ENCODE data around the gene EEF1AKMT4. TPM values are rescaled to one million over a fixed set of nuclear protein-coding genes. Genes with fewer than 3 reads are reported as not detected.

EEF1AKMT4 gene
- total RNA-seq, 1 experiment from 2014 or later: 11.7 TPM

DNA sequence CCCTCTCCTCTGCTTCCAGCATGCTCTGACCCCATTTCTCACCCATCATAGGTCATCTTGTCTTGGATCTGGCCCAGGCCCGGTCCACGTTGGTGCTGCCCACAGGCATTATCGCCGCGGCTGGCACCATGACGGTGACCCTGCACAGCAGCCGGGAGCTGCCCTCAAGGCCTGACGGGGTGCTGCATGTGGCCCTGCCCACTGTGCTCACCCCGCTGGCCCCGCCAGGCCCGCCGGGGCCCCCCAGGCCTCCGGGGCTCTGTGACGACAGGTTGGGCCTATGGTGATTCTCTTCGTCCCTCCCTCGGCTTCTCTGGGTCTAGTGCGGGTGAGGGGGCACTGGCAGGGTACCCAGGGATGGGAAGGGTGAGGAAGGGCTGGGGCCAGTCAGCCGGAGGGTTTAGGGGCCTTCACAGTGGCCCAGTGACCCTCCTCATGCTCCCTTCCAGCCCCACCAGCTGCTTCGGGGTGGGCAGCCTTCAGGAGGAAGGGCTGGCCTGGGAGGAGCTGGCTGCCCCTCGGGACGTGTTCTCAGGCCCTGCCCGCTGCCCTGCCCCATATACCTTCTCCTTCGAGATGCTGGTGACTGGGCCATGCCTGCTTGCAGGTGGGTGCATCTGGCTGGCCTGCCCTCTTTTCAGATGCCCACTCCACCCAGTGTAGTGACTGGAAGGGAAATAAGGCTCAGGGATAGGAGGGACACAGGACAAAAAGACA is 16.2 kb upstream of the EEF1AKMT4 start:
- intact Hi-C loops (cut with micrococcal nuclease; ENCODE audit: unreplicated experiment): no loop called here
- POLR2A ChIA-PET (ENCODE audit: unreplicated experiment): interaction anchor here (0.7 kb wide), 1 partner anchor 29 kb away, joined by 4 read pairs; no protein-coding TSS in a partner anchor
- Histone ChIP-seq H3K4me2 (no peak overlapping the region), H3K4me3 (no peak overlapping the region), H3K27me3 (ENCODE audit: insufficient read depth, low read depth) (peaks cover 45% of the 10 kb centered on the region), H4K20me1 (ENCODE audit: insufficient read depth) (no peaks in the 10 kb centered on the region), H3K9me2 (ENCODE audit: insufficient read depth) (no peaks in the 10 kb centered on the region), H3K36me3 (ENCODE audit: low read depth) (no peaks in the 10 kb centered on the region), H3F3A (ENCODE audit: insufficient read depth, low read depth) (peaks cover 24% of the 10 kb centered on the region; the same call in 1 of the 2 replicates), H3K79me2 (ENCODE audit: low read depth) (no peaks in the 10 kb centered on the region), H3K4me1 (replicated peaks; ENCODE audit: insufficient read depth) (peaks cover 17% of the 10 kb centered on the region), H3K27ac (no peak overlapping the region), H2AFZ (no peak overlapping the region), H3K9me3 (ENCODE audit: insufficient read depth, low read depth) (no peaks in the 10 kb centered on the region)
- TF ChIP-seq, protein P1, sequence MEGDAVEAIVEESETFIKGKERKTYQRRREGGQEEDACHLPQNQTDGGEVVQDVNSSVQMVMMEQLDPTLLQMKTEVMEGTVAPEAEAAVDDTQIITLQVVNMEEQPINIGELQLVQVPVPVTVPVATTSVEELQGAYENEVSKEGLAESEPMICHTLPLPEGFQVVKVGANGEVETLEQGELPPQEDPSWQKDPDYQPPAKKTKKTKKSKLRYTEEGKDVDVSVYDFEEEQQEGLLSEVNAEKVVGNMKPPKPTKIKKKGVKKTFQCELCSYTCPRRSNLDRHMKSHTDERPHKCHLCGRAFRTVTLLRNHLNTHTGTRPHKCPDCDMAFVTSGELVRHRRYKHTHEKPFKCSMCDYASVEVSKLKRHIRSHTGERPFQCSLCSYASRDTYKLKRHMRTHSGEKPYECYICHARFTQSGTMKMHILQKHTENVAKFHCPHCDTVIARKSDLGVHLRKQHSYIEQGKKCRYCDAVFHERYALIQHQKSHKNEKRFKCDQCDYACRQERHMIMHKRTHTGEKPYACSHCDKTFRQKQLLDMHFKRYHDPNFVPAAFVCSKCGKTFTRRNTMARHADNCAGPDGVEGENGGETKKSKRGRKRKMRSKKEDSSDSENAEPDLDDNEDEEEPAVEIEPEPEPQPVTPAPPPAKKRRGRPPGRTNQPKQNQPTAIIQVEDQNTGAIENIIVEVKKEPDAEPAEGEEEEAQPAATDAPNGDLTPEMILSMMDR (conservative IDR thresholded peaks at IDR 0.05): no peak
- no peak for TF ChIP-seq EZH2 (IDR thresholded peaks at IDR 0.05; ENCODE audit: low read depth)
- BruUV-seq (replicated peaks): no TSS peak
- no peak for DNase-seq
- CTCF ChIA-PET: interaction anchor here (0.6 kb wide), 1 partner anchor 369 kb away, joined by 16 read pairs; no protein-coding TSS in a partner anchor

DNA sequence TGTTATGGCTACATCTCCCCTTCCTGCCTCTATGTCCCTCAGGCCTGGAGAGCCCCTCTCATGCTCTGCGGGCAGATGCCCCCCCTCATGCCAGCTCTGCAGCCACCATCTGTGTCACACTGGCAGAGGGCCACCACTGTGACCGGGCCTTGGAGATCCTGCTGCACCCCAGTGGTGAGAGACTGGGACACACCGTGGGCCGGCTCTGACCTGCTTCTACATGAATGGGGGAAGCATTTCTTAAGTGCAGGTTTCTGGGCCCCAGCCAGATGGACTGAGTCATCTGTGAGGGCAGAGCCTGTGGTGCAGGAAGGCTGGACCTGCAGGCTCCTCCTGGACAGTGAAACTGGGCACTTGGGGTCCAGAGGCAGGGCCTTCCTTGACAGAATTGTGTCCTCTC is 15.2 kb upstream of the EEF1AKMT4 start:
- H2AFZ ChIP-seq: no peak overlapping the region
- no peak overlapping the region for H3K27ac ChIP-seq
- BruUV-seq (replicated peaks): no TSS peak

DNA sequence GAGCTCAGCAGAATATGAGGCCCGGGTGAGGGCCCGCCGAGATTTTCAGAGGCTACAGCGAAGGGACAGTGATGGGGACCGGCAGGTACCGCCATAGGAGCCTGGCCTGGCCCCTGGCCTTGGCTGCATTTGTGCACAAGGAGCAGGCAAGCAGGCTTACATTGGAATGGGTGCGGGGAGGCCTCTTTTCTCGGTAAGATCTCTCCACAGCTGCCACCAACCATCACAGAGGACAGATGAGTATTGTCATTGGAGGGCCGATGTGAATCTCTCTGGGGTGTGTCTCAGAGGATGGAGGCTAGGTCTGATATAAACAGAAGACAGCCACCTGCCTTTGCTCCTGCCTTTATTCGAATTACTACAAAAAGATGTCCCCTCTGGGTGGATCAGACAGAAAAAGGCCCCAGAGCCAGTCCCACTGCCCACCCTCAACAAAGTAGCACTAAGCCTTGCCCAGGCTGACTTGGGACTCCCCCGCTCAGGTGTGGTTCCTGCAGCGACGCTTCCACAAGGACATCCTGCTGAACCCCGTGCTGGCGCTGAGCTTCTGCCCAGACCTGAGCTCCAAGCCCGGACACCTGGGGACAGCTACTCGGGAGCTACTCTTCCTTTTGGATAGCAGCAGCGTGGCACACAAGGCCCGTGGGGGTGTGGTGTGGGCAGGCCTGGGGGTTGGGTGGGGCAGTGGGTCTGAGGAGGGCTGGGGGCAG is 14.6 kb upstream of the EEF1AKMT4 start:
- no peak overlapping the region for H3K4me2 ChIP-seq
- POLR2A ChIA-PET (ENCODE audit: unreplicated experiment): no interaction called here
- intact Hi-C loops (cut with micrococcal nuclease; ENCODE audit: unreplicated experiment): no loop called here

More for the DNA sequence above, 15.2 kb upstream of the EEF1AKMT4 start:
- peak overlapping the region; percentile 27 for H3K4me2 ChIP-seq
- H3K9me3 ChIP-seq (ENCODE audit: insufficient read depth, low read depth): no peaks in the 10 kb centered on the region
- no peaks in the 10 kb centered on the region for H3K9me2 ChIP-seq (ENCODE audit: insufficient read depth)
- no peaks in the 10 kb centered on the region for H3K36me3 ChIP-seq (ENCODE audit: low read depth)
- POLR2A ChIA-PET (ENCODE audit: unreplicated experiment): interaction anchor here (0.7 kb wide), 2 partner anchors 30 to 69 kb away, joined by 4 to 6 read pairs; no protein-coding TSS in a partner anchor
- CTCF ChIA-PET: interaction anchor here (0.6 kb wide), 1 partner anchor 370 kb away, joined by 16 read pairs; no protein-coding TSS in a partner anchor
- H3K4me3 ChIP-seq: no peak overlapping the region
- H3F3A ChIP-seq (ENCODE audit: insufficient read depth, low read depth): peaks cover 21% of the 10 kb centered on the region; the same call in 1 of the 2 replicates
- TF ChIP-seq, protein P1 (conservative IDR thresholded peaks at IDR 0.05): peak; percentile 60
- TF ChIP-seq EZH2 (IDR thresholded peaks at IDR 0.05; ENCODE audit: low read depth): no peak
- intact Hi-C loops (cut with micrococcal nuclease; ENCODE audit: unreplicated experiment): no loop called here
- peak; percentile 92 to 95 for DNase-seq
- H4K20me1 ChIP-seq (ENCODE audit: insufficient read depth): no peaks in the 10 kb centered on the region
- no peaks in the 10 kb centered on the region for H3K79me2 ChIP-seq (ENCODE audit: low read depth)
- H3K4me1 ChIP-seq (replicated peaks; ENCODE audit: insufficient read depth): peaks cover 17% of the 10 kb centered on the region
- H3K27me3 ChIP-seq (ENCODE audit: insufficient read depth, low read depth): peaks cover 36% of the 10 kb centered on the region

More for the DNA sequence above, 14.6 kb upstream of the EEF1AKMT4 start:
- no peaks in the 10 kb centered on the region for H3K9me2 ChIP-seq (ENCODE audit: insufficient read depth)
- no peak for TF ChIP-seq EZH2 (IDR thresholded peaks at IDR 0.05; ENCODE audit: low read depth)
- TF ChIP-seq, protein P1 (conservative IDR thresholded peaks at IDR 0.05): no peak
- H3K36me3 ChIP-seq (ENCODE audit: low read depth): no peaks in the 10 kb centered on the region
- no TSS peak for BruUV-seq (replicated peaks)
- H3K9me3 ChIP-seq (ENCODE audit: insufficient read depth, low read depth): no peaks in the 10 kb centered on the region
- no peaks in the 10 kb centered on the region; the same call in 1 of the 2 replicates for H4K20me1 ChIP-seq (ENCODE audit: insufficient read depth)
- no peak overlapping the region for H3K27ac ChIP-seq
- DNase-seq: no peak
- H3K4me3 ChIP-seq: no peak overlapping the region
- peaks cover 31% of the 10 kb centered on the region for H3K27me3 ChIP-seq (ENCODE audit: insufficient read depth, low read depth)
- H3K4me1 ChIP-seq (replicated peaks; ENCODE audit: insufficient read depth): peaks cover 14% of the 10 kb centered on the region
- H2AFZ ChIP-seq: no peak overlapping the region
- peaks cover 21% of the 10 kb centered on the region; the same call in 1 of the 2 replicates for H3F3A ChIP-seq (ENCODE audit: insufficient read depth, low read depth)
- no peaks in the 10 kb centered on the region for H3K79me2 ChIP-seq (ENCODE audit: low read depth)
- CTCF ChIA-PET: interaction anchor here (0.6 kb wide), 1 partner anchor 345 kb away, joined by 12 read pairs; no protein-coding TSS in a partner anchor

All from PC-9 (cell line).